Spleen (tissue), 7 donors: Measurements from ENCODE around the gene GUCY2F.

Experiments used
- POLR2A ChIP-seq, 3 donors: fragments of 450-650 bp; IDR thresholded peaks; one replicate each; pipeline ENCODE4 v1.5.1; 2017; ENCODE audit warnings: antibody characterized with exemption in 3 of 3, mild to moderate bottlenecking in 1 of 3
- POLR2AphosphoS5 ChIP-seq, 3 donors: sonication (generic); formaldehyde crosslinking; IDR thresholded peaks; one replicate each; pipeline ENCODE4 v1.5.1; 2017; ENCODE audit warnings: antibody characterized with exemption in 3 of 3
- TF ChIP-seq, protein P1 (sequence below), 11 experiments: fragments of 200-600 bp in 7 of 11; fragments of 450-650 bp in 4 of 11; sonication (generic) in 4 of 11; IDR thresholded peaks in 8 of 11; conservative IDR thresholded peaks in 3 of 11; 1 replicate in 7 of 11; 2 replicates in 4 of 11; pipeline versions ENCODE4 v1.4.0 to v1.8.0; 2016 to 2021; ENCODE audit warnings: antibody characterized with exemption in 11 of 11, inconsistent platforms in 4 of 11, mild to moderate bottlenecking in 1 of 11
- donor health status: DM: no; HTN: no; CAD: no; lungs with moderate emphysema.
- donor health status: DM: no; HTN: no; CAD: no.
- donor health status: DM: no; HTN: no; CAD: no.

DNA sequence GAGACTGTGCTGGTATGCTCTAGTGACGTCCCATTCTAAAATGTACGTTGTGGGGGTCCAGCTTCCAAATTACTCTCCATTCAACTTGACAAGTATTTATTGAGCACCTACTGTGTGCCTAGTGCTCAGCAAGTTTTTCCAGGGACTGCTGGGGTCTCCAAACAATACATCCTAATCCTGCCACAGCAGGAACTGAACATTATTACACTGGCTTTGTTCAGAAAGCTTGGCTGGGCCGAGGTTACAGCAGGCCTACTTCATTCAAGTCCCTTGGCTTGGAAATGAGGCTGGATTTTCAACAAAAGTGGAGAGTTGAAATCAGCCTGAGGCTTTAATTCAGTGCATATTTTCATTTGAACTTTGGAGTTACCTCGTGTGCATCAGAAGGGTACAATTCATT, 78.0 kb downstream of the GUCY2F start:
- TF ChIP-seq, protein P1, sequence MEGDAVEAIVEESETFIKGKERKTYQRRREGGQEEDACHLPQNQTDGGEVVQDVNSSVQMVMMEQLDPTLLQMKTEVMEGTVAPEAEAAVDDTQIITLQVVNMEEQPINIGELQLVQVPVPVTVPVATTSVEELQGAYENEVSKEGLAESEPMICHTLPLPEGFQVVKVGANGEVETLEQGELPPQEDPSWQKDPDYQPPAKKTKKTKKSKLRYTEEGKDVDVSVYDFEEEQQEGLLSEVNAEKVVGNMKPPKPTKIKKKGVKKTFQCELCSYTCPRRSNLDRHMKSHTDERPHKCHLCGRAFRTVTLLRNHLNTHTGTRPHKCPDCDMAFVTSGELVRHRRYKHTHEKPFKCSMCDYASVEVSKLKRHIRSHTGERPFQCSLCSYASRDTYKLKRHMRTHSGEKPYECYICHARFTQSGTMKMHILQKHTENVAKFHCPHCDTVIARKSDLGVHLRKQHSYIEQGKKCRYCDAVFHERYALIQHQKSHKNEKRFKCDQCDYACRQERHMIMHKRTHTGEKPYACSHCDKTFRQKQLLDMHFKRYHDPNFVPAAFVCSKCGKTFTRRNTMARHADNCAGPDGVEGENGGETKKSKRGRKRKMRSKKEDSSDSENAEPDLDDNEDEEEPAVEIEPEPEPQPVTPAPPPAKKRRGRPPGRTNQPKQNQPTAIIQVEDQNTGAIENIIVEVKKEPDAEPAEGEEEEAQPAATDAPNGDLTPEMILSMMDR (IDR thresholded peaks at IDR 0.05 in 8 of 11, conservative IDR thresholded peaks at IDR 0.05 in 3 of 11), result no peak
- no peak for TF ChIP-seq POLR2AphosphoS5 (IDR thresholded peaks at IDR 0.05)
- TF ChIP-seq POLR2A (IDR thresholded peaks at IDR 0.05), result no peak
